HCT116 (cell line): Measurements from ENCODE around the gene GPD2. TPM values are rescaled to one million over a fixed set of nuclear protein-coding genes. Genes with fewer than 3 reads are reported as not detected.

Experiments used
- ATAC-seq: fragments of 200-7000 bp; cut with Tn5 transposase; 2 replicates; pipeline ENCODE4 v1.9.1; 2020; ENCODE audit warnings: mild to moderate bottlenecking, moderate library complexity
- BruUV-seq: library from RNA; stranded (reverse); fragments of 400-500 nt; replicated peaks from 2 replicates; lab custom pipeline; 2021; lab: Mats Ljungman, UMichigan
- CTCF ChIA-PET: fragments of 300-600 bp; sonication (Branson Sonifier 250); formaldehyde crosslinking; loops from one replicate; lab custom pipeline; 2021; ENCODE audit warnings: antibody characterized with exemption; lab: Charles Lee
- POLR2A ChIA-PET: fragments of 300-600, 350-600 bp; sonication (Branson Sonifier 250); formaldehyde crosslinking; loops from one replicate; lab custom pipeline; 2021; ENCODE audit warnings: antibody characterized with exemption; lab: Charles Lee
- RAD21 ChIA-PET, 2 experiments: fragments of 300-600 bp; sonication (Branson Sonifier 250); formaldehyde crosslinking; loops; one replicate each; lab custom pipeline; 2023; ENCODE audit warnings: low total read pairs in 2 of 2; ENCODE audit not compliant: uncharacterized antibody in 2 of 2, unreplicated experiment in 2 of 2, low non-redundant PET in 1 of 2; lab: Charles Lee
- DNase-seq: peaks from one replicate; pipeline ENCODE4 v3.0.0-alpha.2; 2010; ENCODE audit warnings: low read depth, low spot score
- H2AFZ ChIP-seq: fragments of 200-600 bp; shearing (Covaris generic), sonication (generic); 2 replicates; pipeline ENCODE4 v1.6.1; 2017; ENCODE audit warnings: low read depth, mixed run types, mixed read lengths, antibody characterized with exemption, low read length; ENCODE audit not compliant: poor library complexity, severe bottlenecking
- H3K27ac ChIP-seq: 2 replicates; pipeline ENCODE4 v1.5.1; 2012; ENCODE audit warnings: low read depth, low read length
- H3K27me3 ChIP-seq: fragments of 200-600 bp; sonication (generic); 2 replicates; pipeline ENCODE4 v1.6.1; 2016; ENCODE audit warnings: mixed run types, low read length, mixed read lengths; ENCODE audit not compliant: insufficient read depth
- H3K36me3 ChIP-seq, 2 experiments: fragments of 200-500 bp in 1 of 2; fragments of 200-600 bp in 1 of 2; sonication (Bioruptor generic) in 1 of 2; sonication (generic) in 1 of 2; 2 replicates each; pipeline versions ENCODE4 v1.5.1 to v1.6.1; 2014 to 2016; ENCODE audit warnings: low read length in 2 of 2, inconsistent platforms in 1 of 2, mixed read lengths in 1 of 2, mixed run types in 1 of 2; ENCODE audit not compliant: insufficient read depth in 2 of 2, control insufficient read depth in 1 of 2
- H3K4me1 ChIP-seq, 2 experiments: fragments of 200-600 bp in 1 of 2; sonication (generic) in 1 of 2; 2 replicates each; pipeline versions ENCODE4 v1.5.1 to v1.6.1; 2012 to 2017; ENCODE audit warnings: low read length in 2 of 2, inconsistent platforms in 1 of 2, mild to moderate bottlenecking in 1 of 2, mixed read lengths in 1 of 2, mixed run types in 1 of 2, moderate library complexity in 1 of 2; ENCODE audit not compliant: insufficient read depth in 2 of 2, control insufficient read depth in 1 of 2
- H3K4me2 ChIP-seq: fragments of 200-600 bp; sonication (generic); 2 replicates; pipeline ENCODE4 v1.6.1; 2017; ENCODE audit warnings: mixed run types, low read length, mixed read lengths
- H3K4me3 ChIP-seq, 2 experiments: fragments of 200-600 bp in 1 of 2; sonication (generic) in 1 of 2; replicated peaks in 1 of 2; 2 replicates each; pipeline ENCODE4 v1.5.1; 2011 to 2016; ENCODE audit warnings: low read length in 2 of 2, control low read depth in 1 of 2, low read depth in 1 of 2, mild to moderate bottlenecking in 1 of 2, mixed read lengths in 1 of 2, mixed run types in 1 of 2
- H3K79me2 ChIP-seq: fragments of 200-600 bp; sonication (generic); 2 replicates; pipeline ENCODE4 v1.6.1; 2017; ENCODE audit warnings: mild to moderate bottlenecking, mixed run types, low read length, moderate library complexity, mixed read lengths; ENCODE audit not compliant: insufficient read depth
- H3K9ac ChIP-seq: fragments of 200-600 bp; sonication (generic); 2 replicates; pipeline ENCODE4 v1.6.1; 2016; ENCODE audit warnings: low read length, mixed read lengths
- H3K9me2 ChIP-seq: fragments of 200-600 bp; sonication (generic), shearing (Covaris generic); 2 replicates; pipeline ENCODE4 v1.6.1; 2017; ENCODE audit warnings: mixed run types, mild to moderate bottlenecking, moderate library complexity; ENCODE audit not compliant: insufficient read depth
- H3K9me3 ChIP-seq, 2 experiments: fragments of 200-500 bp in 1 of 2; fragments of 200-600 bp in 1 of 2; sonication (Bioruptor generic) in 1 of 2; sonication (generic) in 1 of 2; 2 replicates each; pipeline ENCODE4 v1.6.1; 2014 to 2017; ENCODE audit warnings: low read length in 2 of 2, mixed read lengths in 2 of 2, inconsistent platforms in 1 of 2, low read depth in 1 of 2, mild to moderate bottlenecking in 1 of 2, mixed run types in 1 of 2, moderate library complexity in 1 of 2; ENCODE audit not compliant: control insufficient read depth in 1 of 2, insufficient read depth in 1 of 2
- H4K20me1 ChIP-seq: fragments of 200-600 bp; sonication (generic), shearing (Covaris generic); 2 replicates; pipeline ENCODE4 v1.6.1; 2017; ENCODE audit warnings: mixed run types, mild to moderate bottlenecking, moderate library complexity; ENCODE audit not compliant: insufficient read depth
- CEBPB ChIP-seq: IDR thresholded peaks from 2 replicates; pipeline ENCODE4 v1.6.1; 2012; ENCODE audit warnings: low read depth
- EZH2 ChIP-seq: fragments of 200-600 bp; sonication (generic); IDR thresholded peaks from 2 replicates; pipeline ENCODE4 v1.6.1; 2017; ENCODE audit warnings: antibody characterized with exemption, mixed run types
- ZFX ChIP-seq: fragments of 450-650 bp; IDR thresholded peaks from 2 replicates; pipeline ENCODE4 v1.6.1; 2017
- intact Hi-C: fragments of 100-400 bp; cut with micrococcal nuclease; formaldehyde crosslinking; loops from 2 replicates; pipeline ENCODE4 v1.10.0; 2022
- total RNA-seq: library from RNA; stranded (reverse); gene quantifications from one replicate; pipeline ENCODE4 v1.2.1, GENCODE V29; 2021; ENCODE audit not compliant: unreplicated experiment
- TF ChIP-seq, protein P1 (sequence below): IDR thresholded peaks from 2 replicates; pipeline ENCODE4 v1.6.1; 2012; ENCODE audit warnings: low read depth

Gene GPD2
- total RNA-seq, 1 experiment from 2014 or later, result 80.7 TPM

DNA sequence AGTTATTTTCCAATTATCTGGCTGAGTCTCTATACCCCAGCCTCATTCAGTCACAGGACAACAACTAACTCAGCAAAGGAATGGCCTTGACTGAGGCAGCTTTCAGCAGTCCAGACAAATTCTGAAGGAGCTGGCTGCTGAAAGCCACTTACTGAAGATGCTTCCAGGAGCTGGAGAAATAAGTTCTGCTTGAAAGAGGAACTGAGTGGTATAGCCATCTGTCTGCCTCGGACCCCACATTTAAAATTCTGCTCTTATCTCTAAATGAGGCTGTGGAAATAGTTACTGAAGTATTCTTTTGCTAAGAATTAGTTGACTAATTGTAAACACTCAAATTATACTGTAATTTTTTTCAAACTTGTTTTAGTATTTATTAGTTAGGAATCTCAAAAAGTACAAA lies 9.1 kb upstream of the GPD2 start:
- H3K4me1 ChIP-seq, result peaks cover 8 to 17% of the 10 kb centered on the region in 2 experiments
- H3K4me3 ChIP-seq, result no peak overlapping the region
- CTCF ChIA-PET, result no interaction called here
- no peak overlapping the region for H2AFZ ChIP-seq
- no peak overlapping the region for H3K9ac ChIP-seq
- no peaks in the 10 kb centered on the region for H3K9me2 ChIP-seq
- H3K9me3 ChIP-seq, result no peaks in the 10 kb centered on the region
- H3K4me2 ChIP-seq, result no peak overlapping the region
- RAD21 ChIA-PET, result no interaction called here
- ATAC-seq (no peak), DNase-seq (no peak)
- BruUV-seq, result no TSS peak
- intact Hi-C loops, result no loop called here
- H3K27ac ChIP-seq, result no peak overlapping the region
- POLR2A ChIA-PET, result no interaction called here
- no peaks in the 10 kb centered on the region for H3K36me3 ChIP-seq
- no peaks in the 10 kb centered on the region for H3K79me2 ChIP-seq
- no peaks in the 10 kb centered on the region for H3K27me3 ChIP-seq
- no peaks in the 10 kb centered on the region for H4K20me1 ChIP-seq
- no peak for TF ChIP-seq ZFX
- no peak for TF ChIP-seq EZH2
- TF ChIP-seq, protein P1, sequence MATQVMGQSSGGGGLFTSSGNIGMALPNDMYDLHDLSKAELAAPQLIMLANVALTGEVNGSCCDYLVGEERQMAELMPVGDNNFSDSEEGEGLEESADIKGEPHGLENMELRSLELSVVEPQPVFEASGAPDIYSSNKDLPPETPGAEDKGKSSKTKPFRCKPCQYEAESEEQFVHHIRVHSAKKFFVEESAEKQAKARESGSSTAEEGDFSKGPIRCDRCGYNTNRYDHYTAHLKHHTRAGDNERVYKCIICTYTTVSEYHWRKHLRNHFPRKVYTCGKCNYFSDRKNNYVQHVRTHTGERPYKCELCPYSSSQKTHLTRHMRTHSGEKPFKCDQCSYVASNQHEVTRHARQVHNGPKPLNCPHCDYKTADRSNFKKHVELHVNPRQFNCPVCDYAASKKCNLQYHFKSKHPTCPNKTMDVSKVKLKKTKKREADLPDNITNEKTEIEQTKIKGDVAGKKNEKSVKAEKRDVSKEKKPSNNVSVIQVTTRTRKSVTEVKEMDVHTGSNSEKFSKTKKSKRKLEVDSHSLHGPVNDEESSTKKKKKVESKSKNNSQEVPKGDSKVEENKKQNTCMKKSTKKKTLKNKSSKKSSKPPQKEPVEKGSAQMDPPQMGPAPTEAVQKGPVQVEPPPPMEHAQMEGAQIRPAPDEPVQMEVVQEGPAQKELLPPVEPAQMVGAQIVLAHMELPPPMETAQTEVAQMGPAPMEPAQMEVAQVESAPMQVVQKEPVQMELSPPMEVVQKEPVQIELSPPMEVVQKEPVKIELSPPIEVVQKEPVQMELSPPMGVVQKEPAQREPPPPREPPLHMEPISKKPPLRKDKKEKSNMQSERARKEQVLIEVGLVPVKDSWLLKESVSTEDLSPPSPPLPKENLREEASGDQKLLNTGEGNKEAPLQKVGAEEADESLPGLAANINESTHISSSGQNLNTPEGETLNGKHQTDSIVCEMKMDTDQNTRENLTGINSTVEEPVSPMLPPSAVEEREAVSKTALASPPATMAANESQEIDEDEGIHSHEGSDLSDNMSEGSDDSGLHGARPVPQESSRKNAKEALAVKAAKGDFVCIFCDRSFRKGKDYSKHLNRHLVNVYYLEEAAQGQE, result no peak

DNA sequence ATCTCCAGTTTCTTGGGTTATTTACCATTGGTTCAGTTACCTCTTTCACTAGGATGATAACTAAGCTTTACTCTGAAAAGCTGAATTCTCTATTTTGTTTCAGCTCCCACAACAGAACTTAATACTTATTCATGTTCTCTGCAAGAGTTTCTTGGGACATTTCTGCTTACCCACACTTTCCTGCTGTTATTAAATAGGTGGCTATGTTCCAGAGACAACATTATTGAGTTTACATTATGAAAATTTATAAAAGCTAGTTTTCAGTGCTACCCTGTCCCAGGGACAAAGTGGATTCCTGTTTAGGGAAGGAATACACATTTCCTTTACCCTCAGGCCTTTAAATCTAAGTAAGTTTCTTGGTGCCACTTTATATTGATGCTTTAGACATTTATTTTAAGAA lies 7.0 kb upstream of the GPD2 start:
- no TSS peak for BruUV-seq
- ChIA-PET CTCF (no interaction called here), RAD21 (no interaction called here), POLR2A (interaction anchor here (2.2 kb wide), 1 partner anchor 87 kb away, joined by 5 read pairs; no protein-coding TSS in a partner anchor)
- Histone ChIP-seq H3K4me1 (peaks cover 8 to 22% of the 10 kb centered on the region in 2 experiments), H3K9me3 (no peaks in the 10 kb centered on the region), H2AFZ (no peak overlapping the region), H3K36me3 (no peaks in the 10 kb centered on the region), H3K4me2 (no peak overlapping the region), H3K9me2 (no peaks in the 10 kb centered on the region), H3K27me3 (no peaks in the 10 kb centered on the region), H3K4me3 (no peak overlapping the region), H3K27ac (no peak overlapping the region), H3K79me2 (no peaks in the 10 kb centered on the region), H3K9ac (no peak overlapping the region), H4K20me1 (no peaks in the 10 kb centered on the region)
- intact Hi-C loops, result no loop called here
- ATAC-seq (no peak), DNase-seq (no peak)
- TF ChIP-seq CEBPB, result no peak
- TF ChIP-seq, protein P1, result no peak
